Measurements from ENCODE around the gene WNT11. TPM values are rescaled to one million over a fixed set of nuclear protein-coding genes. Genes with fewer than 3 reads are reported as not detected.

Gene WNT11
- total RNA-seq, 1 experiment from 2014 or later = not detected

GRCh38 chr11:76250520-76251225 is 44.4 kb upstream of the WNT11 start:
- DNase-seq = no peak

More at GRCh38 chr11:76250520-76251225, 44.4 kb upstream of the WNT11 start:
- Histone ChIP-seq H3K23ac (ENCODE audit: insufficient read length, low read depth, low read length) (no peak overlapping the region), H3K9ac (ENCODE audit: extremely low read depth, insufficient read length, low read length) (no peak overlapping the region), H3K23me2 (ENCODE audit: insufficient read length, low read depth, low read length, poor library complexity, severe bottlenecking) (no peaks in the 10 kb centered on the region), H3T11ph (ENCODE audit: low read length) (no peak overlapping the region), H3K14ac (ENCODE audit: insufficient read depth, low read length) (no peak overlapping the region), H3K4ac (ENCODE audit: low read depth, low read length) (no peak overlapping the region), H3K79me1 (ENCODE audit: insufficient read depth, low read depth, low read length, poor library complexity, severe bottlenecking) (no peaks in the 10 kb centered on the region), H3K79me2 (ENCODE audit: insufficient read depth, low read length) (no peaks in the 10 kb centered on the region), H3K9me3 (ENCODE audit: control insufficient read depth, low read depth, low read length) (no peaks in the 10 kb centered on the region), H3K4me1 (ENCODE audit: insufficient read depth, low read length) (no peaks in the 10 kb centered on the region), H3K27me3 (ENCODE audit: insufficient read depth, low read length) (no peaks in the 10 kb centered on the region; the same call in 1 of the 2 replicates), H3K27ac (ENCODE audit: insufficient read length, low read depth, low read length) (no peak overlapping the region), H2AFZ (ENCODE audit: low read length) (no peak overlapping the region), H2AK5ac (ENCODE audit: insufficient read length, low read length) (no peak overlapping the region), H4K20me1 (ENCODE audit: control insufficient read depth, insufficient read depth, insufficient read length) (no peaks in the 10 kb centered on the region), H2BK5ac (ENCODE audit: insufficient read length, low read length) (no peak overlapping the region), H4K8ac (replicated peaks; ENCODE audit: insufficient read length, low read depth, low read length) (no peak overlapping the region), H2BK20ac (ENCODE audit: low read depth, low read length, poor library complexity, severe bottlenecking) (no peak overlapping the region), H4K5ac (ENCODE audit: insufficient read length, low read depth, low read length) (no peak overlapping the region), H2BK120ac (ENCODE audit: low read depth, low read length, poor library complexity, severe bottlenecking) (no peak overlapping the region), H2BK15ac (ENCODE audit: low read depth, low read length) (no peak overlapping the region), H3K56ac (ENCODE audit: insufficient read length, low read depth, low read length) (no peak overlapping the region), H3K18ac (ENCODE audit: insufficient read length, low read depth, low read length) (no peak overlapping the region), H3K4me2 (ENCODE audit: insufficient read depth, insufficient read length, low read length) (no peak overlapping the region), H2BK12ac (ENCODE audit: insufficient read length, low read depth, low read length) (no peak overlapping the region), H4K91ac (ENCODE audit: insufficient read length, low read depth, low read length) (no peak overlapping the region)
- H3K4me1 Mint-ChIP-seq = peaks cover 0 to 2% of the 10 kb centered on the region in 2 experiments; a peak in 2 of 4 replicates
- H3K9me3 Mint-ChIP-seq = peaks cover 0 to 3% of the 10 kb centered on the region in 2 experiments; a peak in 1 of 5 replicates
- no CpG with 5 or more reads among the region's 6 CpGs for WGBS (ENCODE audit: extremely low coverage, insufficient read length, low lambda C conversion rate)
- no peak overlapping the region for H3K4me3 Mint-ChIP-seq
- H3K36me3 Mint-ChIP-seq (ENCODE audit: insufficient read depth in 1 of 3, low read depth in 3 of 3) = no peaks in the 10 kb centered on the region; a peak in 1 of 7 replicates
- TF ChIP-seq CTCF (conservative IDR thresholded peaks at IDR 0.05) = no peak
- H3K27ac Mint-ChIP-seq = no peak overlapping the region
- peaks cover 5% of the 10 kb centered on the region for H3K27me3 Mint-ChIP-seq (ENCODE audit: low read depth)
